ENCODE measurements around the gene CHCHD6.

- no peak for TF ChIP-seq EZH2 (IDR thresholded peaks at IDR 0.05; ENCODE audit: borderline replicate concordance, insufficient read depth, low read length, poor library complexity, severe bottlenecking)
- TF ChIP-seq CTCF (IDR thresholded peaks at IDR 0.05; ENCODE audit: poor library complexity, severe bottlenecking) = no peak
- no peak for TF ChIP-seq POLR2AphosphoS5 (IDR thresholded peaks at IDR 0.05)
- TF ChIP-seq REST (IDR thresholded peaks at IDR 0.05; ENCODE audit: borderline replicate concordance) = no peak
- no peak for TF ChIP-seq EP300 (conservative IDR thresholded peaks at IDR 0.05; ENCODE audit: poor library complexity, severe bottlenecking)
- TF ChIP-seq TAF1 (IDR thresholded peaks at IDR 0.05; ENCODE audit: low read depth) = no peak
- no peak for TF ChIP-seq SMC3 (conservative IDR thresholded peaks at IDR 0.05; ENCODE audit: poor library complexity)
Measured at GRCh38 chr3:126758882-126759281, 54.8 kb downstream of the CHCHD6 start.

Data from neural cell (in vitro differentiated cells).